H4 (cell line): ENCODE data around the gene CACNA1C. TPM values are rescaled to one million over a fixed set of nuclear protein-coding genes. Genes with fewer than 3 reads are reported as not detected.
"Not testable (repeated sequence)": the region's sequence is repeated elsewhere in the genome, so short reads cannot be mapped to it uniquely, and the experiment has no call there.

Experiments used
- DNase-seq: peaks from one replicate; pipeline ENCODE4 v3.0.0-alpha.2; 2015; ENCODE audit warnings: low spot score
- total RNA-seq: library from RNA; depleted of rRNA; stranded (reverse); fragments of >200 nt; shearing (Covaris generic); gene quantifications from 2 replicates; pipeline ENCODE4 v1.2.3, GENCODE V29; 2014

The CACNA1C gene
- total RNA-seq, 1 experiment from 2014 or later: 1.5 TPM

- DNase-seq: no peak
Measured at GRCh38 chr12:2667716-2668440, 615.1 kb downstream of the CACNA1C start.

GRCh38 chr12:2668816-2669215, 616.0 kb downstream of the CACNA1C start:
- no peak for DNase-seq

GRCh38 chr12:2669560-2669959, 616.8 kb downstream of the CACNA1C start:
- no peak for DNase-seq

- no peak for DNase-seq
Measured at GRCh38 chr12:2672863-2673262, 620.1 kb downstream of the CACNA1C start.

- no peak for DNase-seq
Measured at GRCh38 chr12:2673966-2674810, 621.4 kb downstream of the CACNA1C start.

- no peak for DNase-seq
Measured at GRCh38 chr12:2675776-2676175, 623.0 kb downstream of the CACNA1C start.

GRCh38 chr12:2677142-2677880, 624.5 kb downstream of the CACNA1C start:
- DNase-seq: no peak

- DNase-seq: no peak
Measured at GRCh38 chr12:2678426-2678825, 625.6 kb downstream of the CACNA1C start.

GRCh38 chr12:2679068-2679815, 626.5 kb downstream of the CACNA1C start:
- no peak for DNase-seq

- no peak for DNase-seq
Measured at GRCh38 chr12:2679816-2680675, 627.3 kb downstream of the CACNA1C start.

- no peak for DNase-seq
Measured at GRCh38 chr12:2680676-2681039, 627.9 kb downstream of the CACNA1C start.

GRCh38 chr12:2681450-2682205, 628.8 kb downstream of the CACNA1C start:
- no peak for DNase-seq

- DNase-seq: no peak
Measured at GRCh38 chr12:2682296-2683251, 629.8 kb downstream of the CACNA1C start.

- no peak for DNase-seq
Measured at GRCh38 chr12:2683283-2684025, 630.7 kb downstream of the CACNA1C start.

- not testable (repeated sequence) for DNase-seq
Measured at GRCh38 chr12:2684026-2684325, 631.2 kb downstream of the CACNA1C start.

- DNase-seq: not testable (repeated sequence)
Measured at GRCh38 chr12:2685620-2686279, 633.0 kb downstream of the CACNA1C start.

GRCh38 chr12:2686280-2686646, 633.5 kb downstream of the CACNA1C start:
- no peak for DNase-seq

GRCh38 chr12:2687058-2687457, 634.3 kb downstream of the CACNA1C start:
- no peak for DNase-seq
